GM23338 (cell line): ENCODE data around the gene ZNF740. TPM values are rescaled to one million over a fixed set of nuclear protein-coding genes. Genes with fewer than 3 reads are reported as not detected.
A peak's percentile ranks its signal among the peaks of the same experiment; 100 is the strongest.

ENCODE experiments used
- ATAC-seq: fragments of 200-7000 bp; cut with Tn5 transposase; 3 replicates; pipeline ENCODE4 v1.9.1; 2020
- DNase-seq: peaks from one replicate; pipeline ENCODE4 v3.0.0-alpha.2; 2015; ENCODE audit warnings: low spot score
- H2AFZ ChIP-seq: fragments of 200-600 bp; sonication (generic); 2 replicates; pipeline ENCODE4 v1.8.0; 2016; ENCODE audit warnings: antibody characterized with exemption, mild to moderate bottlenecking, moderate library complexity
- H3F3A ChIP-seq: fragments of 200-600 bp; sonication (generic); replicated peaks from 2 replicates; pipeline ENCODE4 v1.8.0; 2017; ENCODE audit warnings: antibody characterized with exemption, mixed run types, low read depth
- H3K27ac ChIP-seq: fragments of 200-600 bp; sonication (generic); 2 replicates; pipeline ENCODE4 v1.6.1; 2016; ENCODE audit warnings: low read depth
- H3K27me3 ChIP-seq: fragments of 200-600 bp; sonication (generic); 2 replicates; pipeline ENCODE4 v1.8.0; 2016; ENCODE audit warnings: mild to moderate bottlenecking, mixed run types, moderate library complexity; ENCODE audit not compliant: insufficient read depth
- H3K36me3 ChIP-seq: fragments of 200-600 bp; sonication (generic); 2 replicates; pipeline ENCODE4 v1.8.0; 2016; ENCODE audit warnings: mild to moderate bottlenecking; ENCODE audit not compliant: insufficient read depth
- H3K4me1 ChIP-seq: fragments of 200-600 bp; sonication (generic); 2 replicates; pipeline ENCODE4 v1.8.0; 2016; ENCODE audit warnings: mild to moderate bottlenecking, moderate library complexity; ENCODE audit not compliant: insufficient read depth
- H3K4me2 ChIP-seq: fragments of 200-600 bp; sonication (generic); 2 replicates; pipeline ENCODE4 v1.7.1; 2017; ENCODE audit warnings: mixed run types
- H3K4me3 ChIP-seq: fragments of 200-600 bp; sonication (generic); 2 replicates; pipeline ENCODE4 v1.6.1; 2016; ENCODE audit warnings: mixed run types
- H3K79me2 ChIP-seq: fragments of 200-600 bp; sonication (generic); replicated peaks from 2 replicates; pipeline ENCODE4 v1.8.0; 2017; ENCODE audit warnings: mild to moderate bottlenecking; ENCODE audit not compliant: insufficient read depth
- H3K9me2 ChIP-seq: fragments of 200-600 bp; sonication (generic); 2 replicates; pipeline ENCODE4 v1.8.0; 2017; ENCODE audit not compliant: insufficient read depth
- H4K20me1 ChIP-seq: fragments of 200-600 bp; sonication (generic); replicated peaks from 2 replicates; pipeline ENCODE4 v1.8.0; 2017; ENCODE audit warnings: mild to moderate bottlenecking; ENCODE audit not compliant: insufficient read depth
- H3K27ac Mint-ChIP-seq: 2 replicates; pipeline ENCODE4 v1.8.0; 2020; ENCODE audit warnings: inconsistent platforms, mild to moderate bottlenecking, moderate library complexity, mixed read lengths
- H3K27me3 Mint-ChIP-seq: 3 replicates; pipeline ENCODE4 v1.8.0; 2022; ENCODE audit warnings: low read depth, mild to moderate bottlenecking, moderate library complexity, mixed read lengths, inconsistent platforms; ENCODE audit not compliant: insufficient read depth, poor library complexity
- H3K36me3 Mint-ChIP-seq: 3 replicates; pipeline ENCODE4 v1.8.0; 2021; ENCODE audit warnings: low read depth, mild to moderate bottlenecking, inconsistent platforms, moderate library complexity, mixed read lengths
- H3K4me1 Mint-ChIP-seq: 3 replicates; pipeline ENCODE4 v1.8.0; 2020; ENCODE audit warnings: mild to moderate bottlenecking, inconsistent platforms, mixed read lengths
- H3K4me3 Mint-ChIP-seq: 3 replicates; pipeline ENCODE4 v1.8.0; 2021; ENCODE audit warnings: moderate library complexity, mild to moderate bottlenecking, inconsistent platforms, mixed read lengths
- H3K9me3 Mint-ChIP-seq: 3 replicates; pipeline ENCODE4 v1.8.0; 2020; ENCODE audit warnings: moderate library complexity, mild to moderate bottlenecking, inconsistent platforms, mixed read lengths
- CREB1 ChIP-seq: fragments of 250-450 bp; sonication (Bioruptor Pico); IDR thresholded peaks from 2 replicates; pipeline ENCODE4 v1.5.0; 2020; ENCODE audit warnings: low read depth, mild to moderate bottlenecking, moderate library complexity
- EZH2 ChIP-seq: fragments of 200-600 bp; sonication (generic); IDR thresholded peaks from one replicate; pipeline ENCODE4 v1.8.0; 2017; ENCODE audit warnings: antibody characterized with exemption, mild to moderate bottlenecking, low read depth; ENCODE audit not compliant: unreplicated experiment
- JUNB ChIP-seq: IDR thresholded peaks from one replicate; pipeline ENCODE4 v1.6.1; 2016; ENCODE audit warnings: antibody characterized with exemption; ENCODE audit not compliant: unreplicated experiment
- POLR2AphosphoS5 ChIP-seq: IDR thresholded peaks from 2 replicates; pipeline ENCODE4 v1.6.1; 2016; ENCODE audit warnings: antibody characterized with exemption, low read depth
- STAT1 ChIP-seq: IDR thresholded peaks from one replicate; pipeline ENCODE4 v1.6.1; 2016; ENCODE audit warnings: antibody characterized with exemption; ENCODE audit not compliant: unreplicated experiment
- ZNF114 ChIP-seq: fragments of 250-450 bp; sonication (Bioruptor Pico); IDR thresholded peaks from 2 replicates; pipeline ENCODE4 v1.5.0; 2020; ENCODE audit warnings: mild to moderate bottlenecking, moderate library complexity
- ZNF331 ChIP-seq: fragments of 250-450 bp; sonication (Bioruptor Pico); IDR thresholded peaks from 2 replicates; pipeline ENCODE4 v1.5.0; 2020; ENCODE audit warnings: low read depth, mild to moderate bottlenecking, moderate library complexity
- polyA plus RNA-seq: library from polyadenylated mRNA; unstranded; fragments of >200 nt; fragmentation: Nextera tagmentation; extraction: Ambion mirVana; gene quantifications from 2 replicates; pipeline ENCODE4 v1.2.1, GENCODE V29; 2016
- total RNA-seq: library from RNA; depleted of rRNA; stranded (reverse); fragments of >200 nt; shearing (Covaris generic); gene quantifications from 2 replicates; pipeline ENCODE4 v1.2.3, GENCODE V29; 2014
- TF ChIP-seq, protein P1 (sequence below), 2 experiments: fragments of 200-600 bp in 1 of 2; sonication (generic) in 1 of 2; conservative IDR thresholded peaks; 2 replicates each; pipeline versions ENCODE4 v1.5.1 to v1.6.1; 2016 to 2017; ENCODE audit warnings: antibody characterized with exemption in 2 of 2, low read depth in 2 of 2, mild to moderate bottlenecking in 2 of 2, moderate library complexity in 1 of 2
- TF ChIP-seq, protein P2 (sequence below): IDR thresholded peaks from 2 replicates; pipeline ENCODE4 v1.6.1; 2016; ENCODE audit warnings: antibody characterized with exemption

ZNF740 gene
- total and polyA plus RNA-seq, 2 experiments from 2014 or later = 2.6 to 13.0 TPM

DNA sequence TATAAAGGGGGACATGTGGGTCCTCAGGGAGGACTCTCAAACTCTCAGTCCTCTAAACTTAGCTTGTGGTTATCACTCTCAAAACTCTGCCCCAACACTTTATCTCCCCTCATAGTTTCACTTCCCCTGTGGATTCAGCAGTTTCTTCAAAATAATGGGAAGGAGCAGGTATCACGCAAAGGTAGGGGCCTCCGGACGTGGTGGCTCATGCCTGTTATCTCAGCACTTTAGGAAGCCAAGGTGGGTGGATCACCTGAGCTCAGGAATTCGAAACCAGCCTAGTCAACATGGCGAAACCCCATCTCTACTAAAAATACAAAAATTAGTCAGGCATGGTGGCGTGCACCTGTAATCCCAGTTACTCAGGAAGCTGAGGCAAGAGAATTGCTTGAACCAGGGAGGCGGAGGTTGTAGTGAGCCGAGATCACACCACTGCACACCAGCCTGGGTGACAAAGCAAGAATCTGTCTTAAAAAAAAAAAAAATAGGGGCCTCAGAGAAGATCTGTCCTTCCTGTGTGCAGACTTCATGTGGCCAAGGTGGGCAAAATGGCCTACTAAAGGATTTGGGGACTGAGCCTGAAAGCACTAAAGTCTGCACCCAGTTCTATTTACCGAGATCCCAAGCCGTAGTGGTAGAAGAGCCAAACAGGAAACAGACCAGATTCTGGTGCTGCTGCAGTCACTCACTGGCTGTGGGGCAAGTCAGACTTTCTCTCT lies 20.1 kb downstream of the ZNF740 start (continued):
- TF ChIP-seq, protein P1, sequence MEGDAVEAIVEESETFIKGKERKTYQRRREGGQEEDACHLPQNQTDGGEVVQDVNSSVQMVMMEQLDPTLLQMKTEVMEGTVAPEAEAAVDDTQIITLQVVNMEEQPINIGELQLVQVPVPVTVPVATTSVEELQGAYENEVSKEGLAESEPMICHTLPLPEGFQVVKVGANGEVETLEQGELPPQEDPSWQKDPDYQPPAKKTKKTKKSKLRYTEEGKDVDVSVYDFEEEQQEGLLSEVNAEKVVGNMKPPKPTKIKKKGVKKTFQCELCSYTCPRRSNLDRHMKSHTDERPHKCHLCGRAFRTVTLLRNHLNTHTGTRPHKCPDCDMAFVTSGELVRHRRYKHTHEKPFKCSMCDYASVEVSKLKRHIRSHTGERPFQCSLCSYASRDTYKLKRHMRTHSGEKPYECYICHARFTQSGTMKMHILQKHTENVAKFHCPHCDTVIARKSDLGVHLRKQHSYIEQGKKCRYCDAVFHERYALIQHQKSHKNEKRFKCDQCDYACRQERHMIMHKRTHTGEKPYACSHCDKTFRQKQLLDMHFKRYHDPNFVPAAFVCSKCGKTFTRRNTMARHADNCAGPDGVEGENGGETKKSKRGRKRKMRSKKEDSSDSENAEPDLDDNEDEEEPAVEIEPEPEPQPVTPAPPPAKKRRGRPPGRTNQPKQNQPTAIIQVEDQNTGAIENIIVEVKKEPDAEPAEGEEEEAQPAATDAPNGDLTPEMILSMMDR (conservative IDR thresholded peaks at IDR 0.05; ENCODE audit: low read depth in 2 of 2) = no peak
- no peak for TF ChIP-seq CREB1 (CRISPR knock-in tag)
- no peak for TF ChIP-seq STAT1
- no peak for TF ChIP-seq EZH2
- TF ChIP-seq JUNB = no peak
- TF ChIP-seq ZNF331 (CRISPR knock-in tag) = no peak

DNA sequence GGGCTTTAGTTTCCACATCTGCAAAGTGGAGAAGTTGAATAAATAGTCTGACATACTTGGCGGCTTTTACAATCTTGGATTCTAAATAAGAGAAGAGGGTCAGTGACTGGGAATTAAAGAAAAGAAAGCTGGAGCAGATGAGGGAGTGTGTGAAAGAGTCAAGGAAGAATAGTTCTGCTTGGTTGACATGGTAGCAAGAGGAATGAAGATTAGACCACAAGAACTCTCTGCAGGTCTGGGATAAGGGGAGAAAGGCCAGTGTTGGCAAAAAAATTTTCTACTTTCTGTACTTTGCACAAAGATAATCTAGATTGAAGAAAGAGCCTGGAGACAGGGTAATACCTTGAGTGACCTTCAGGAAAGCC lies 20.6 kb downstream of the ZNF740 start:
- H3K27me3 ChIP-seq = peaks cover 55% of the 10 kb centered on the region
- H3K36me3 Mint-ChIP-seq = no peaks in the 10 kb centered on the region
- H3K4me3 Mint-ChIP-seq = no peak overlapping the region
- no peaks in the 10 kb centered on the region for H3K36me3 ChIP-seq
- no peak overlapping the region for H3K27ac ChIP-seq
- no peak overlapping the region for H3K4me3 ChIP-seq
- no peak overlapping the region for H3K27ac Mint-ChIP-seq
- peaks cover 2% of the 10 kb centered on the region; the same call in 1 of the 3 replicates for H3K4me1 Mint-ChIP-seq
- 0 out of 2 replicates have a peak, but pooled peaks cover 1% of the 10 kb centered on the region for H3F3A ChIP-seq
- no peak for TF ChIP-seq ZNF114 (CRISPR knock-in tag)
- TF ChIP-seq, protein P1 (conservative IDR thresholded peaks at IDR 0.05; ENCODE audit: low read depth in 2 of 2) = no peak
- TF ChIP-seq JUNB = no peak
- no peak for TF ChIP-seq POLR2AphosphoS5
- no peak for TF ChIP-seq CREB1 (CRISPR knock-in tag)
- TF ChIP-seq, protein P2, sequence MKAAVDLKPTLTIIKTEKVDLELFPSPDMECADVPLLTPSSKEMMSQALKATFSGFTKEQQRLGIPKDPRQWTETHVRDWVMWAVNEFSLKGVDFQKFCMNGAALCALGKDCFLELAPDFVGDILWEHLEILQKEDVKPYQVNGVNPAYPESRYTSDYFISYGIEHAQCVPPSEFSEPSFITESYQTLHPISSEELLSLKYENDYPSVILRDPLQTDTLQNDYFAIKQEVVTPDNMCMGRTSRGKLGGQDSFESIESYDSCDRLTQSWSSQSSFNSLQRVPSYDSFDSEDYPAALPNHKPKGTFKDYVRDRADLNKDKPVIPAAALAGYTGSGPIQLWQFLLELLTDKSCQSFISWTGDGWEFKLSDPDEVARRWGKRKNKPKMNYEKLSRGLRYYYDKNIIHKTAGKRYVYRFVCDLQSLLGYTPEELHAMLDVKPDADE = no peak
- H3K9me3 Mint-ChIP-seq = no peaks in the 10 kb centered on the region; the same call in 2 of the 3 replicates
- ATAC-seq (no peak), DNase-seq (no peak)
- no peaks in the 10 kb centered on the region for H3K9me2 ChIP-seq
- no peaks in the 10 kb centered on the region; the same call in 1 of the 2 replicates for H4K20me1 ChIP-seq
- no peak overlapping the region for H3K4me2 ChIP-seq
- no peaks in the 10 kb centered on the region for H3K79me2 ChIP-seq
- H3K4me1 ChIP-seq = no peaks in the 10 kb centered on the region; the same call in 1 of the 2 replicates
- H2AFZ ChIP-seq = 0 out of 2 replicates have a peak overlapping the region, but pooled peaks have one; percentile 18
- H3K27me3 Mint-ChIP-seq = peaks cover 27% of the 10 kb centered on the region
